ENCODE results near the gene CDH4. TPM values are rescaled to one million over a fixed set of nuclear protein-coding genes. Genes with fewer than 3 reads are reported as not detected.

CDH4 gene
- total and polyA plus RNA-seq, 8 donors: under 0.01 to 2.2 (median 0.11) TPM; not detected in 2

- Histone ChIP-seq H3K27me3 (peaks cover 0 to 82% (median 0%) of the 10 kb centered on the region in 3 donors), H3K4me3 (no peak overlapping the region), H3K4me1 (peaks cover 0 to 9% (median 0%) of the 10 kb centered on the region in 4 donors), H3K36me3 (no peaks in the 10 kb centered on the region), H3K27ac (no peak overlapping the region), H3K9me3 (peaks cover 0 to 8% (median 3%) of the 10 kb centered on the region in 4 donors)
- 79 to 86% (median 80%) methylated on average over 10 of the region's 10 CpGs for WGBS, 5 donors
- TF ChIP-seq EP300 (IDR thresholded peaks at IDR 0.05) (no peak), POLR2AphosphoS5 (IDR thresholded peaks at IDR 0.05) (no peak), CTCF (IDR thresholded peaks at IDR 0.05) (no peak), POLR2A (IDR thresholded peaks at IDR 0.05) (no peak)
- intact Hi-C loops (cut with DNase I; ENCODE audit: low total_unique reads): no loop called here
- DNase-seq: no peak
Observed at GRCh38 chr20:61630816-61631215, 378.8 kb downstream of the CDH4 start.

GRCh38 chr20:61631751-61632150 lies 379.7 kb downstream of the CDH4 start:
- TF ChIP-seq EP300 (IDR thresholded peaks at IDR 0.05): no peak
- TF ChIP-seq POLR2AphosphoS5 (IDR thresholded peaks at IDR 0.05): no peak
- TF ChIP-seq POLR2A (IDR thresholded peaks at IDR 0.05): no peak
- no peak for TF ChIP-seq CTCF (IDR thresholded peaks at IDR 0.05)
- H3K9me3 ChIP-seq: peaks cover 0 to 8% (median 3%) of the 10 kb centered on the region in 4 donors
- WGBS, 5 donors: 64 to 100% (median 73%) methylated on average over 4 to 17 of the region's 17 CpGs
- no peaks in the 10 kb centered on the region for H3K36me3 ChIP-seq
- intact Hi-C loops (cut with DNase I; ENCODE audit: low total_unique reads): no loop called here
- no peak overlapping the region for H3K4me3 ChIP-seq
- H3K4me1 ChIP-seq: peaks cover 0 to 9% (median 0%) of the 10 kb centered on the region in 4 donors
- peaks cover 0 to 82% (median 0%) of the 10 kb centered on the region in 3 donors for H3K27me3 ChIP-seq
- no peak for DNase-seq
- no peak overlapping the region for H3K27ac ChIP-seq

- peaks cover 0 to 78% (median 0%) of the 10 kb centered on the region in 3 donors for H3K27me3 ChIP-seq
- WGBS, 5 donors: 70 to 88% (median 84%) methylated on average over 1 of the region's 1 CpG
Observed at GRCh38 chr20:61633004-61633403, 380.9 kb downstream of the CDH4 start.

GRCh38 chr20:61634376-61635145 lies 382.5 kb downstream of the CDH4 start:
- no peaks in the 10 kb centered on the region for H3K36me3 ChIP-seq
- no peak overlapping the region for H3K27ac ChIP-seq
- WGBS, 5 donors: 84 to 89% (median 86%) methylated on average over 27 to 28 of the region's 28 CpGs
- H3K27me3 ChIP-seq: peaks cover 0 to 78% (median 0%) of the 10 kb centered on the region in 3 donors
- intact Hi-C loops (cut with DNase I; ENCODE audit: low total_unique reads): no loop called here
- TF ChIP-seq EP300 (IDR thresholded peaks at IDR 0.05) (no peak), CTCF (IDR thresholded peaks at IDR 0.05) (no peak), POLR2A (IDR thresholded peaks at IDR 0.05) (no peak), POLR2AphosphoS5 (IDR thresholded peaks at IDR 0.05) (no peak)
- peaks cover 0 to 8% (median 3%) of the 10 kb centered on the region in 4 donors for H3K9me3 ChIP-seq
- H3K4me3 ChIP-seq: no peak overlapping the region
- no peak for DNase-seq
- H3K4me1 ChIP-seq: no peaks in the 10 kb centered on the region

More at GRCh38 chr20:61633004-61633403, 380.9 kb downstream of the CDH4 start:
- peaks cover 0 to 9% (median 0%) of the 10 kb centered on the region in 4 donors for H3K4me1 ChIP-seq
- no peak overlapping the region for H3K4me3 ChIP-seq
- TF ChIP-seq POLR2A (IDR thresholded peaks at IDR 0.05) (no peak), POLR2AphosphoS5 (IDR thresholded peaks at IDR 0.05) (no peak), CTCF (IDR thresholded peaks at IDR 0.05) (no peak), EP300 (IDR thresholded peaks at IDR 0.05) (no peak)
- H3K36me3 ChIP-seq: no peaks in the 10 kb centered on the region
- intact Hi-C loops (cut with DNase I; ENCODE audit: low total_unique reads): no loop called here
- H3K9me3 ChIP-seq: peaks cover 0 to 8% (median 3%) of the 10 kb centered on the region in 4 donors
- H3K27ac ChIP-seq: no peak overlapping the region
- no peak for DNase-seq
